NCI-H2029 (cell line): ENCODE measurements around the gene ABCG8.

ENCODE experiments used
- DNase-seq: peaks from one replicate; lab custom pipeline; 2025; lab: John Stamatoyannopoulos, UW

Gene ABCG8

DNA sequence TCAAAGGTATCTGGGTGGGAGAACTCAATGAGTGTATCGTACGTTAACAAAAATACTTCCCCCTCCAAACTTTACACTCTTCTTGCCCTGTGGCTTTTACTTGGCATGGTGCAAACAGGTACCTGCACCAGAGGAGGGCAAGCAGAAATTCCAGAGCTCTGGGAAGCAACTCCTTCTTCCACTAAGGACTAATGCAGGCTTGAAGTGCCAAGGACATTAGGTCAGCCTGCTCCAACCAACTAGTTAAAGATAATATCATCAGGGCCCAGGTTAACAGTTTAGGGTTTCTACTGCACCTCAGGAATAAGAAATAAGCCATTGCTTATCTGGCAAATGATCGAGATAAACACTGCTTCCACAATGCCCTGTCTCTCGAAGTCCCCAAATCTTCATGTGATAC, 86.7 kb downstream of the ABCG8 start:
- DNase-seq: no peak

DNA sequence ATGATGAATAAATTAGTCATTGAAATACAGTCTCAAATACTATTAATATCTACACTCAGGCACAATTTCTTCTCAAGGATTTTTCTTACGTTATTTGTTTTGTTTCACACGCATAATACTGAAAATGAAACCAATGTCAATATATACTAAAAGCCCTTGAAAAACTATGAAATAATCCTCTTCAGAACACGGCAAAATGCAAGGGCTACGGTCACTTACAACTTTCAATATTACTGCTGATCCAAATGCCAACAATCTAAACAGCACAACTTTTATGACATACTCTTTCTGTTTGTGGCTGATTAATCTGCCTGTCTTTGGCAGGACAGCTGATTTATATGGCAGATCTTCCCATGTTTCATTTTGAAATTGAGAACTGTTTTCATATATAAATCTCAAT, 88.7 kb downstream of the ABCG8 start:
- DNase-seq: no peak

DNA sequence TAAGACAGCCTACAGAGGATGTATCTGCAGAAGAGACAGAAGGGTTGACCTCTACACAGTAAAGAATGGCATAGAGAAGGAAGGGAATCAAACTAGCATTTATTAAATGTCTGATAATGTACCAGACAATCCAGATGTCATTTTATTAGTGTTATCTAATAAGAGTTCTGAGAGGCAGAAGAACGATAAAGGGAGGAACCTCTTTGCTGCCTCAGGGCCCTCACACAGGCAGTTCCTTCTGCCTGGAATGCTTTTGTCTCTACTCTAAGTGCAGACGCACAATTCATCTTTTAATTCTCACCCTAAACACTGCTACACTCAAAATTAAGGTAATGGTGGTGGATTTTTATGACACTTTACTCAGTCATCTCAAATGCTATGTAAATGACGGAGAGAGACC, 92.5 kb downstream of the ABCG8 start:
- DNase-seq: no peak
